NB4 (cell line): ENCODE data around the gene DSCAML1.

Source experiments
- DNase-seq: peaks from one replicate; pipeline ENCODE4 v3.0.0; 2010; ENCODE audit warnings: low read depth
- H3K4me3 ChIP-seq: one replicate; pipeline ENCODE4 v1.5.1; 2011; ENCODE audit warnings: mild to moderate bottlenecking, low read depth, low read length, moderate library complexity
- CTCF ChIP-seq: IDR thresholded peaks from one replicate; pipeline ENCODE4 v1.5.1; 2012; ENCODE audit warnings: low read depth, low read length
- MYC ChIP-seq: IDR thresholded peaks from 2 replicates; pipeline ENCODE4 v1.6.1; 2011; ENCODE audit warnings: low read depth, low read length
- POLR2A ChIP-seq: IDR thresholded peaks from 2 replicates; pipeline ENCODE4 v1.6.1; 2011; ENCODE audit warnings: mild to moderate bottlenecking; ENCODE audit not compliant: insufficient read length; ENCODE audit errors: extremely low read depth
- TF ChIP-seq, protein P1 (sequence below): IDR thresholded peaks from 2 replicates; pipeline ENCODE4 v1.6.1; 2011; ENCODE audit warnings: low read depth, low read length

The DSCAML1 gene

DNA sequence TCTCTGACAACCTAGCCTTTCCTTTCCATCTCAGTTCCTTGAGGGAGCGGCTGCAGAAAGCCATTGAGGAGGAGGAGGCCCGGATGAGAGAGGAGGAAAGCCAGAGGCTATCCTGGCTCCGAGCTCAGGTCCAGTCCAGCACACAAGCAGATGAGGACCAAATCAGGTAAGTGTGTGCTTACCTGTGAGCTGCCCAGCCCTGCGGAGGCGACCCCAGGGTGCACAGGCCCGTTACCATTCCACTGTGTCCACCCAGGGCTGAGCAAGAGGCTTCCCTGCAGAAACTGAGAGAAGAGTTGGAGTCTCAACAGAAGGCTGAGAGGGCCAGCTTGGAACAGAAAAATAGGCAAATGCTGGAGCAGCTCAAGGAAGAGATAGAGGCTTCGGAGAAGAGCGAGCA lies 406.3 kb downstream of the DSCAML1 start:
- TF ChIP-seq CTCF (no peak), MYC (no peak), POLR2A (no peak)
- TF ChIP-seq, protein P1, sequence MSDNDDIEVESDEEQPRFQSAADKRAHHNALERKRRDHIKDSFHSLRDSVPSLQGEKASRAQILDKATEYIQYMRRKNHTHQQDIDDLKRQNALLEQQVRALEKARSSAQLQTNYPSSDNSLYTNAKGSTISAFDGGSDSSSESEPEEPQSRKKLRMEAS: no peak
- H3K4me3 ChIP-seq: no peak overlapping the region
- no peak for DNase-seq

- H3K4me3 ChIP-seq: no peak overlapping the region
- DNase-seq: no peak
- TF ChIP-seq, protein P1: no peak
- TF ChIP-seq CTCF (no peak), POLR2A (no peak), MYC (no peak)
Observed at GRCh38 chr11:117387992-117388755, 408.8 kb downstream of the DSCAML1 start.

- no peak overlapping the region for H3K4me3 ChIP-seq
- no peak for DNase-seq
- TF ChIP-seq CTCF (no peak), POLR2A (no peak)
- TF ChIP-seq, protein P1: no peak
Observed at GRCh38 chr11:117385906-117386305, 411.1 kb downstream of the DSCAML1 start.

GRCh38 chr11:117385471-117385870 lies 411.5 kb downstream of the DSCAML1 start:
- TF ChIP-seq, protein P1: no peak
- TF ChIP-seq MYC (no peak), CTCF (no peak), POLR2A (no peak)
- DNase-seq: no peak
- H3K4me3 ChIP-seq: no peak overlapping the region

DNA sequence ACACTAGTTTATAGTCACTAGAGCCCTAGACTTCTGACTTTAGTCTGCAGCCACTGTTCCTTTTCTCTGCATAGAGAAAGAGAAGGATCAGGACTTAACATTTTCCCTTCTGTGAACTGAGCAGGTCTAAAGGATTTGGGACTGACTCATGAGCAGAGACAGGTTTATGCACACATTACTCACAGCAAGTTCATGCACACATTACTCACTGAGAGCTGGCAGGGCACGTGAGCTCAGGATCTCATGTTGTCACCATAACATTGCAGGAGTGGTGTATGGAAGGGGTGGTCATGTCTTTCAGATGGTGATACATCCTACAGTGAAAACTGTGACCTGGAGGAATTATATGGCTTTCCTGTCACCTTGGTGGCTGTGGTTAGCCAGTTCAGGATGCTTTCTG lies 413.0 kb downstream of the DSCAML1 start:
- DNase-seq: no peak
- no peak for TF ChIP-seq CTCF
- no peak for TF ChIP-seq POLR2A
- no peak for TF ChIP-seq MYC
- TF ChIP-seq, protein P1: no peak
- no peak overlapping the region for H3K4me3 ChIP-seq
